ENCODE data around the gene RNU6-7. TPM values are rescaled to one million over a fixed set of nuclear protein-coding genes. Genes with fewer than 3 reads are reported as not detected.

The RNU6-7 gene
- polyA plus RNA-seq, 3 donors: not detected

Other genes starting within 250 kb of the RNU6-7 start
- gene ARHGAP5, start 124.7 kb upstream of the RNU6-7 start, polyA plus RNA-seq (ENCODE audit: insufficient read length in 3 of 3): 100 to 1,000 TPM in 1 of 3 donors, 10 to 100 TPM in 2; 96.9 to 106 (median 99.6) TPM
- gene RNU6-8, start 1.2 kb downstream of the RNU6-7 start, polyA plus RNA-seq (ENCODE audit: insufficient read length in 3 of 3): not detected
- 1 to 10 TPM; 2.2 to 4.6 (median 2.5) TPM for gene AKAP6, start 127.3 kb downstream of the RNU6-7 start, polyA plus RNA-seq (ENCODE audit: insufficient read length in 3 of 3)

Measured in renal pelvis (tissue), 3 donors.